Nucleus accumbens (tissue), 56 donors: ENCODE data around the gene CPNE5.

Source experiments
- DNase-seq, 56 donors: peaks; one replicate each; lab custom pipeline; 2025; lab: John Stamatoyannopoulos, UW

CPNE5 gene

GRCh38 chr6:36692220-36692619 is 147.0 kb downstream of the CPNE5 start:
- DNase-seq, result no peak

- DNase-seq, result no peak
Measured at GRCh38 chr6:36691612-36692011, 147.6 kb downstream of the CPNE5 start.

- no peak for DNase-seq
Measured at GRCh38 chr6:36691011-36691410, 148.2 kb downstream of the CPNE5 start.
